Measurements from ENCODE around the gene CST1. TPM values are rescaled to one million over a fixed set of nuclear protein-coding genes. Genes with fewer than 3 reads are reported as not detected.
"Not testable (repeated sequence)": the region's sequence is repeated elsewhere in the genome, so short reads cannot be mapped to it uniquely, and the experiment has no call there.

CST1 gene
- total RNA-seq, 1 donor from 2014 or later, result not detected

DNA sequence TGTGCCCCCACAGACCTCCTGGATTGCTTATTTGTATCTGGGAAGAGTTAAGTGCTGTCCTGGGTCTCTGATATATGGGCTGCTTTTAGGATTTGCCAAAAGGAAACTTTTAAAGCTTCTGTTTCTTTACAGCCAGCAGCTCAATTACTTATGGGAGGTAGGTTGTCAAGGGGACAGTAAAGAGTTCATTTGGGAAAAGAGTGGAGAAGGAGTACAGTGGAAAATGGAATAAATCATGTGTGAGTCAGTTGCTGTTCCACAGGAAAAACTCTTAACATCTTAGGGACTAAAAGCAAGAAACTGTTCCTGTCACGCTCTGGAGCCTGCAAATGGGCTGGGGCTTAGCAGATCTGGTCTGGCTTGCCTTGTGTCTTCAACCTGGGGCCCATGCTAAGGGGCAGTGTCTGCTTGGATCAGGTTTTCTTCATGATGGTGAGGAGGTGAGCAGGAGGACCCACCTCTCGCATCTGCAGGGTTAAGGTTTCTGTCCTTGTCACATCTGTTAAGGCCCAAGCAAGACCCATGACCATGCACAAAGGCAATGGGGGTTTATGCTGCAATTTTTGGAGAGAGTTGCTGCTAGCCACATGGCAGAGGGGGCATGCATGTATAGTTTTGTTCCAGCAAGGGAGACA is 8.7 kb upstream of the CST1 start:
- Mint-ChIP-seq H3K4me3 (no peak overlapping the region), H3K4me1 (no peaks in the 10 kb centered on the region), H3K9me3 (no peaks in the 10 kb centered on the region), H3K36me3 (no peaks in the 10 kb centered on the region), H3K27ac (no peak overlapping the region), H3K27me3 (ENCODE audit: insufficient read depth, low read depth) (peaks cover 4% of the 10 kb centered on the region)
- Histone ChIP-seq H3K36me3 (no peaks in the 10 kb centered on the region), H3K4me1 (peaks cover 4% of the 10 kb centered on the region), H4K20me1 (ENCODE audit: low read depth) (no peaks in the 10 kb centered on the region), H3K9me3 (ENCODE audit: low read depth) (no peaks in the 10 kb centered on the region), H3F3A (ENCODE audit: low read depth) (no peaks in the 10 kb centered on the region), H3K79me2 (ENCODE audit: low read depth) (no peaks in the 10 kb centered on the region), H3K27ac (no peak overlapping the region), H3K27me3 (peaks cover 35% of the 10 kb centered on the region), H3K9ac (no peak overlapping the region), H3K4me3 (no peak overlapping the region), H2AFZ (replicated peaks) (no peak overlapping the region), H3K4me2 (no peak overlapping the region)
- no peak for DNase-seq (ENCODE audit: low spot score)
- no peak for TF ChIP-seq EZH2 (IDR thresholded peaks at IDR 0.05)
- no peak for TF ChIP-seq EZH2phosphoT487 (IDR thresholded peaks at IDR 0.05)
- TF ChIP-seq, protein P1, sequence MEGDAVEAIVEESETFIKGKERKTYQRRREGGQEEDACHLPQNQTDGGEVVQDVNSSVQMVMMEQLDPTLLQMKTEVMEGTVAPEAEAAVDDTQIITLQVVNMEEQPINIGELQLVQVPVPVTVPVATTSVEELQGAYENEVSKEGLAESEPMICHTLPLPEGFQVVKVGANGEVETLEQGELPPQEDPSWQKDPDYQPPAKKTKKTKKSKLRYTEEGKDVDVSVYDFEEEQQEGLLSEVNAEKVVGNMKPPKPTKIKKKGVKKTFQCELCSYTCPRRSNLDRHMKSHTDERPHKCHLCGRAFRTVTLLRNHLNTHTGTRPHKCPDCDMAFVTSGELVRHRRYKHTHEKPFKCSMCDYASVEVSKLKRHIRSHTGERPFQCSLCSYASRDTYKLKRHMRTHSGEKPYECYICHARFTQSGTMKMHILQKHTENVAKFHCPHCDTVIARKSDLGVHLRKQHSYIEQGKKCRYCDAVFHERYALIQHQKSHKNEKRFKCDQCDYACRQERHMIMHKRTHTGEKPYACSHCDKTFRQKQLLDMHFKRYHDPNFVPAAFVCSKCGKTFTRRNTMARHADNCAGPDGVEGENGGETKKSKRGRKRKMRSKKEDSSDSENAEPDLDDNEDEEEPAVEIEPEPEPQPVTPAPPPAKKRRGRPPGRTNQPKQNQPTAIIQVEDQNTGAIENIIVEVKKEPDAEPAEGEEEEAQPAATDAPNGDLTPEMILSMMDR (IDR thresholded peaks at IDR 0.05), result no peak

DNA sequence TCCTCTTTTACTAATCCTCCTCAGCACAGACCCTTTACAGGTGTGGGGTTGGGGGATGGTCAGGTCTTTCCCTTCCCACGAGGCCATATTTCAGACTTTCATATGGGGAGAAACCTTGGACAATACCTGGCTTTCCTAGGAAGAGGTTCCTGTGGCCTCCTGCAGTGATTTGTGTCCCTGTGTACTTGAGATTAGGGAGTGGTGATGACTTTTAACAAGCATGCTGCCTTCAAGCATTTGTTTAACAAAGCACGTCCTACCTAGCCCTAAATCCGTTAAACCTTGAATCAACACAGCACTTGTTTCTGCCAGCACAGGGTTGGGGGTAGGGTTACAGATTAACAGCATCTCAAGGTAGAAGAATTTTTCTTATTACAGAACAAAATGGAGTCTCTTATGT is 6.1 kb upstream of the CST1 start:
- H3K4me2 ChIP-seq, result not testable (repeated sequence)

DNA sequence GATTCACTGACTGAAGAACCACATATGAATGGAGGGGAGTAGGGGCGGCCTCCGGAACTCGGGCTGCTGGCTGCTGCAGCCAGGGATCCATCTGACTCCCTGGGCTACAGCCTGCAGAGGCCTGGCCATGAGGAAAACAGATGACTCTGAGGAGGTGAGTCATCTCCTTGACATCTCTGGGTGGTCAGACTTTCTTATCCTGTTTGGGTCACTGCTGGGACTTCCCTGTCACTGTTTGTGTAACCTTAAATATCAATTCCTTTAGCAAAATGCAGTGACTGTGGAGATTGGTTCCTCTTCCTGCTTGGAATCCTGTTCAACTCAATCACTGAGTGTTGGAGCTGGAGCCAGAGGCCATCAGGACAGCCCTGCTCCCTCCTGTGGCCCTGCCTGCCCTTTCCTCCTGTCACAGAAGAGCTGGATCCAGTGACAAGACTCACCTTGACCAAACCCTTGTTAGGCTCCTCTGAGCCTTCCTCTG is 4.4 kb upstream of the CST1 start:
- H3K36me3 Mint-ChIP-seq; H3K36me3 ChIP-seq; H3K4me1 ChIP-seq; H4K20me1 ChIP-seq (ENCODE audit: low read depth); H3K4me3 Mint-ChIP-seq; H3K27ac Mint-ChIP-seq; H3K4me2 ChIP-seq; H3K9ac ChIP-seq; H3K9me3 Mint-ChIP-seq; H3K4me1 Mint-ChIP-seq; H2AFZ ChIP-seq (replicated peaks); H3K4me3 ChIP-seq; H3F3A ChIP-seq (ENCODE audit: low read depth); H3K27ac ChIP-seq; H3K79me2 ChIP-seq (ENCODE audit: low read depth); H3K9me3 ChIP-seq (ENCODE audit: low read depth); DNase-seq (ENCODE audit: low spot score): not testable (repeated sequence)
- peaks cover 16% of the 10 kb centered on the region for H3K27me3 ChIP-seq
- peaks cover 15% of the 10 kb centered on the region for H3K27me3 Mint-ChIP-seq (ENCODE audit: insufficient read depth, low read depth)

More for the DNA sequence above, 6.1 kb upstream of the CST1 start:
- not testable (repeated sequence) for H3K4me1 ChIP-seq; H3K4me3 Mint-ChIP-seq; H3K36me3 Mint-ChIP-seq; H3K9ac ChIP-seq; H3K27ac ChIP-seq; H3K27ac Mint-ChIP-seq; H3F3A ChIP-seq (ENCODE audit: low read depth); DNase-seq (ENCODE audit: low spot score); H3K79me2 ChIP-seq (ENCODE audit: low read depth); H2AFZ ChIP-seq (replicated peaks); H3K4me1 Mint-ChIP-seq; H3K36me3 ChIP-seq; H4K20me1 ChIP-seq (ENCODE audit: low read depth); H3K9me3 Mint-ChIP-seq; H3K9me3 ChIP-seq (ENCODE audit: low read depth); H3K4me3 ChIP-seq
- H3K27me3 Mint-ChIP-seq (ENCODE audit: insufficient read depth, low read depth), result peaks cover 13% of the 10 kb centered on the region
- H3K27me3 ChIP-seq, result peaks cover 20% of the 10 kb centered on the region

DNA sequence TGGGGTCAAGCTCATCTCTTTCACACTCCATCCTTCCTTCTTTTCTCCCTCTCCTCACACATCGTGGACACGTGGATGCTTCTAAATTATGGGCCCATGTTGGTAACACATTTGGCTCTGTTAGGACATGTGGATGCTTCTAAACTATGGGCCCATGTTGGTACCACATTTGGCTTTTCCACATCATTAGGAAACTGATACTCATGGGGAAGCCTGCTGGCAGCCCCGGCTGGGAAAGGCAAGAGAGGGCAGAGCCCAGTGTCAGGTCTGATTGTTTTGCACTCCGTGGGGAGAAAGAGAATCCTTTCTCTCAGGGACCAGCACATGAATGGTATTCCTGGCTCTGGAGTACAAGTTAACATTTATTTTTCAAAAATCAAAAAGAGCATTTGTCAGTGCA is 4.0 kb upstream of the CST1 start:
- no peak overlapping the region for H3K4me3 Mint-ChIP-seq
- TF ChIP-seq, protein P1 (IDR thresholded peaks at IDR 0.05), result no peak
- no peak for TF ChIP-seq EZH2 (IDR thresholded peaks at IDR 0.05)
- TF ChIP-seq EZH2phosphoT487 (IDR thresholded peaks at IDR 0.05), result no peak
- H2AFZ ChIP-seq (replicated peaks), result no peak overlapping the region
- H3K27ac Mint-ChIP-seq, result no peak overlapping the region
- no peak for DNase-seq (ENCODE audit: low spot score)
- H3K27me3 ChIP-seq, result peaks cover 11% of the 10 kb centered on the region
- H3K27me3 Mint-ChIP-seq (ENCODE audit: insufficient read depth, low read depth), result peaks cover 15% of the 10 kb centered on the region
- H4K20me1 ChIP-seq (ENCODE audit: low read depth), result no peaks in the 10 kb centered on the region
- no peaks in the 10 kb centered on the region for H3K9me3 ChIP-seq (ENCODE audit: low read depth)
- H3K27ac ChIP-seq, result no peak overlapping the region
- no peak overlapping the region for H3K4me3 ChIP-seq
- no peaks in the 10 kb centered on the region for H3K4me1 Mint-ChIP-seq
- no peaks in the 10 kb centered on the region for H3K4me1 ChIP-seq
- H3K36me3 Mint-ChIP-seq, result no peaks in the 10 kb centered on the region
- H3K9ac ChIP-seq, result no peak overlapping the region
- H3K79me2 ChIP-seq (ENCODE audit: low read depth), result no peaks in the 10 kb centered on the region
- no peak overlapping the region for H3K4me2 ChIP-seq
- no peaks in the 10 kb centered on the region for H3F3A ChIP-seq (ENCODE audit: low read depth)
- H3K36me3 ChIP-seq, result no peaks in the 10 kb centered on the region
- no peaks in the 10 kb centered on the region for H3K9me3 Mint-ChIP-seq
